K562 (cell line): ENCODE data around the gene TENT4B.

Source experiments
- CREB3 ChIP-seq: fragments of 450-650 bp; conservative IDR thresholded peaks from 2 replicates; pipeline ENCODE4 v1.6.1; 2016; ENCODE audit warnings: missing genetic modification characterization, low read depth, mild to moderate bottlenecking, missing compliant biosample characterization, moderate library complexity
- ELF4 ChIP-seq: fragments of 450-650 bp; formaldehyde crosslinking; IDR thresholded peaks from 2 replicates; pipeline ENCODE4 v1.4.0; 2022; ENCODE audit warnings: missing genetic modification characterization
- EZH2 ChIP-seq: IDR thresholded peaks from 2 replicates; pipeline ENCODE4 v1.6.1; 2012; ENCODE audit warnings: low read depth, mild to moderate bottlenecking, inconsistent platforms, low read length, borderline replicate concordance
- HNRNPK ChIP-seq: fragments of 200-400 bp; formaldehyde crosslinking; IDR thresholded peaks from one replicate; pipeline ENCODE4 v1.6.1; 2018; ENCODE audit warnings: mild to moderate bottlenecking, low read depth, low read length; ENCODE audit not compliant: poor library complexity, severe bottlenecking
- MEF2A ChIP-seq: IDR thresholded peaks from 2 replicates; pipeline ENCODE4 v1.6.1; 2011; ENCODE audit warnings: low read depth, mild to moderate bottlenecking, low read length, moderate library complexity; ENCODE audit not compliant: control insufficient read depth
- POLR2AphosphoS5 ChIP-seq: IDR thresholded peaks from 2 replicates; pipeline ENCODE4 v1.6.1; 2011; ENCODE audit warnings: mild to moderate bottlenecking, low read depth, low read length, moderate library complexity; ENCODE audit not compliant: control insufficient read depth, insufficient read depth
- RAD21 ChIP-seq, 2 experiments: fragments of 250-450 bp in 1 of 2; fragments of 450-650 bp in 1 of 2; sonication (Bioruptor Pico) in 1 of 2; formaldehyde crosslinking in 1 of 2; IDR thresholded peaks in 1 of 2; conservative IDR thresholded peaks in 1 of 2; 2 replicates each; pipeline versions ENCODE4 v1.4.0 to v1.8.0; 2020 to 2022; ENCODE audit warnings: mild to moderate bottlenecking in 2 of 2, moderate library complexity in 1 of 2
- RAD51 ChIP-seq: fragments of 450-650 bp; IDR thresholded peaks from 2 replicates; pipeline ENCODE4 v1.7.1; 2016; ENCODE audit warnings: low read depth, mild to moderate bottlenecking, borderline replicate concordance
- SMAD3 ChIP-seq: fragments of 450-650 bp; formaldehyde crosslinking; conservative IDR thresholded peaks from 2 replicates; pipeline ENCODE4 v1.4.0; 2020; ENCODE audit warnings: mild to moderate bottlenecking
- ZNF277 ChIP-seq: fragments of 250-450 bp; sonication (Bioruptor Pico); IDR thresholded peaks from 2 replicates; pipeline ENCODE4 v1.8.0; 2022; ENCODE audit warnings: inconsistent platforms, mild to moderate bottlenecking, moderate library complexity, borderline replicate concordance
- ZZZ3 ChIP-seq: fragments of 450-650 bp; IDR thresholded peaks from 2 replicates; pipeline ENCODE4 v1.6.1; 2016; ENCODE audit warnings: antibody characterized with exemption, mild to moderate bottlenecking, moderate library complexity
- TF ChIP-seq, protein P1 (sequence below), 2 experiments: IDR thresholded peaks; 2 replicates each; pipeline ENCODE4 v1.6.1; 2011; ENCODE audit warnings: borderline replicate concordance in 1 of 2, control low read depth in 1 of 2, low read depth in 1 of 2, low read length in 1 of 2, mild to moderate bottlenecking in 1 of 2, mixed read lengths in 1 of 2, moderate library complexity in 1 of 2; ENCODE audit not compliant: insufficient read depth in 1 of 2, insufficient read length in 1 of 2, poor library complexity in 1 of 2, severe bottlenecking in 1 of 2; ENCODE audit errors: extremely low read depth in 1 of 2
- TF ChIP-seq, protein P2 (sequence below), 3 experiments: IDR thresholded peaks in 2 of 3; conservative IDR thresholded peaks in 1 of 3; 2 replicates each; pipeline ENCODE4 v1.5.1; 2011 to 2012; ENCODE audit warnings: low read length in 3 of 3, mild to moderate bottlenecking in 3 of 3, control low read depth in 2 of 3, improper control_type of control experiment in 1 of 3, inconsistent platforms in 1 of 3, low read depth in 1 of 3, mixed read lengths in 1 of 3, moderate library complexity in 1 of 3; ENCODE audit not compliant: insufficient read depth in 2 of 3
- TF ChIP-seq, protein P3 (sequence below): fragments of 450-650 bp; formaldehyde crosslinking; IDR thresholded peaks from 2 replicates; pipeline ENCODE4 v1.4.0; 2020; ENCODE audit warnings: mild to moderate bottlenecking

- TF ChIP-seq, protein P1, sequence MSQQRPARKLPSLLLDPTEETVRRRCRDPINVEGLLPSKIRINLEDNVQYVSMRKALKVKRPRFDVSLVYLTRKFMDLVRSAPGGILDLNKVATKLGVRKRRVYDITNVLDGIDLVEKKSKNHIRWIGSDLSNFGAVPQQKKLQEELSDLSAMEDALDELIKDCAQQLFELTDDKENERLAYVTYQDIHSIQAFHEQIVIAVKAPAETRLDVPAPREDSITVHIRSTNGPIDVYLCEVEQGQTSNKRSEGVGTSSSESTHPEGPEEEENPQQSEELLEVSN (IDR thresholded peaks at IDR 0.05; ENCODE audit: borderline replicate concordance in 1 of 2, extremely low read depth in 1 of 2, insufficient read depth in 1 of 2, insufficient read length in 1 of 2, low read depth in 1 of 2, low read length in 1 of 2, poor library complexity in 1 of 2, severe bottlenecking in 1 of 2), result no peak
- TF ChIP-seq ZNF277 (no peak), ELF4 (no peak), ZZZ3 (no peak), SMAD3 (CRISPR knock-in tag) (no peak), CREB3 (tag) (no peak), HNRNPK (no peak), POLR2AphosphoS5 (no peak), EZH2 (no peak), RAD51 (no peak), RAD21 (CRISPR knock-in tag; conservative IDR thresholded peaks at IDR 0.05 in 1 of 2, IDR thresholded peaks at IDR 0.05 in 1 of 2) (no peak), MEF2A (no peak)
- TF ChIP-seq, protein P2, sequence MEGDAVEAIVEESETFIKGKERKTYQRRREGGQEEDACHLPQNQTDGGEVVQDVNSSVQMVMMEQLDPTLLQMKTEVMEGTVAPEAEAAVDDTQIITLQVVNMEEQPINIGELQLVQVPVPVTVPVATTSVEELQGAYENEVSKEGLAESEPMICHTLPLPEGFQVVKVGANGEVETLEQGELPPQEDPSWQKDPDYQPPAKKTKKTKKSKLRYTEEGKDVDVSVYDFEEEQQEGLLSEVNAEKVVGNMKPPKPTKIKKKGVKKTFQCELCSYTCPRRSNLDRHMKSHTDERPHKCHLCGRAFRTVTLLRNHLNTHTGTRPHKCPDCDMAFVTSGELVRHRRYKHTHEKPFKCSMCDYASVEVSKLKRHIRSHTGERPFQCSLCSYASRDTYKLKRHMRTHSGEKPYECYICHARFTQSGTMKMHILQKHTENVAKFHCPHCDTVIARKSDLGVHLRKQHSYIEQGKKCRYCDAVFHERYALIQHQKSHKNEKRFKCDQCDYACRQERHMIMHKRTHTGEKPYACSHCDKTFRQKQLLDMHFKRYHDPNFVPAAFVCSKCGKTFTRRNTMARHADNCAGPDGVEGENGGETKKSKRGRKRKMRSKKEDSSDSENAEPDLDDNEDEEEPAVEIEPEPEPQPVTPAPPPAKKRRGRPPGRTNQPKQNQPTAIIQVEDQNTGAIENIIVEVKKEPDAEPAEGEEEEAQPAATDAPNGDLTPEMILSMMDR (IDR thresholded peaks at IDR 0.05 in 2 of 3, conservative IDR thresholded peaks at IDR 0.05 in 1 of 3; ENCODE audit: insufficient read depth in 2 of 3, low read depth in 1 of 3, low read length in 3 of 3), result no peak
- TF ChIP-seq, protein P3, sequence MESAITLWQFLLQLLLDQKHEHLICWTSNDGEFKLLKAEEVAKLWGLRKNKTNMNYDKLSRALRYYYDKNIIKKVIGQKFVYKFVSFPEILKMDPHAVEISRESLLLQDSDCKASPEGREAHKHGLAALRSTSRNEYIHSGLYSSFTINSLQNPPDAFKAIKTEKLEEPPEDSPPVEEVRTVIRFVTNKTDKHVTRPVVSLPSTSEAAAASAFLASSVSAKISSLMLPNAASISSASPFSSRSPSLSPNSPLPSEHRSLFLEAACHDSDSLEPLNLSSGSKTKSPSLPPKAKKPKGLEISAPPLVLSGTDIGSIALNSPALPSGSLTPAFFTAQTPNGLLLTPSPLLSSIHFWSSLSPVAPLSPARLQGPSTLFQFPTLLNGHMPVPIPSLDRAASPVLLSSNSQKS (CRISPR knock-in tag), result no peak
Measured at GRCh38 chr16:50259334-50260205, 106.5 kb downstream of the TENT4B start.
